Measurements from ENCODE around the gene TRIM28.

DNA sequence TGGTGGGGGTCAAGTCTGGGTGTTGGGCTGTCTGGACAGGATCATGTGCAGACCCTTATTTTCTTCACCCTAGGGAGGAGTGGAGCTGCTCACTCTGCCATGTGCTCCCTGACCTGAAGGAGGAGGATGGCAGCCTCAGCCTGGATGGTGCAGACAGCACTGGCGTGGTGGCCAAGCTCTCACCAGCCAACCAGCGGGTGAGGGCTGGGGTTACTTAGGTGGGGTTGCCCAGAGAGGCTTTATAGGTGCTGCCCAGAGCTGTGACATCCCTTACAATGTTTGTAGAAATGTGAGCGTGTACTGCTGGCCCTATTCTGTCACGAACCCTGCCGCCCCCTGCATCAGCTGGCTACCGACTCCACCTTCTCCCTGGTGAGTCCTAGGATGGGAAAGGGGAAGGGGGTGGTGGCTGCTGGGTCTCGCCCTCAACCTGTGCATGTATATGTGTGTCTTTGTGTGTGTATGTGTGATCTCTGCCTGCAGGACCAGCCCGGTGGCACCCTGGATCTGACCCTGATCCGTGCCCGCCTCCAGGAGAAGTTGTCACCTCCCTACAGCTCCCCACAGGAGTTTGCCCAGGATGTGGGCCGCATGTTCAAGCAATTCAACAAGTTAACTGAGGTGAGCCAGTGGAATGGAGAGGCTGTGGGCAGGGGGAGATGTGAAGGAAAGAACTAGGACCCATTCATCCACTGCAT lies 5.9 kb downstream of the TRIM28 start:
- no peak for TF ChIP-seq POLR2A (IDR thresholded peaks at IDR 0.05)
- TF ChIP-seq, protein P1, sequence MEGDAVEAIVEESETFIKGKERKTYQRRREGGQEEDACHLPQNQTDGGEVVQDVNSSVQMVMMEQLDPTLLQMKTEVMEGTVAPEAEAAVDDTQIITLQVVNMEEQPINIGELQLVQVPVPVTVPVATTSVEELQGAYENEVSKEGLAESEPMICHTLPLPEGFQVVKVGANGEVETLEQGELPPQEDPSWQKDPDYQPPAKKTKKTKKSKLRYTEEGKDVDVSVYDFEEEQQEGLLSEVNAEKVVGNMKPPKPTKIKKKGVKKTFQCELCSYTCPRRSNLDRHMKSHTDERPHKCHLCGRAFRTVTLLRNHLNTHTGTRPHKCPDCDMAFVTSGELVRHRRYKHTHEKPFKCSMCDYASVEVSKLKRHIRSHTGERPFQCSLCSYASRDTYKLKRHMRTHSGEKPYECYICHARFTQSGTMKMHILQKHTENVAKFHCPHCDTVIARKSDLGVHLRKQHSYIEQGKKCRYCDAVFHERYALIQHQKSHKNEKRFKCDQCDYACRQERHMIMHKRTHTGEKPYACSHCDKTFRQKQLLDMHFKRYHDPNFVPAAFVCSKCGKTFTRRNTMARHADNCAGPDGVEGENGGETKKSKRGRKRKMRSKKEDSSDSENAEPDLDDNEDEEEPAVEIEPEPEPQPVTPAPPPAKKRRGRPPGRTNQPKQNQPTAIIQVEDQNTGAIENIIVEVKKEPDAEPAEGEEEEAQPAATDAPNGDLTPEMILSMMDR (IDR thresholded peaks at IDR 0.05), result no peak

Data from thyroid gland (tissue), 4 donors.